Astrocyte of the cerebellum (primary cell): ENCODE measurements around the gene SLC13A5.
A peak's percentile ranks its signal among the peaks of the same experiment; 100 is the strongest.

Source experiments
- DNase-seq: peaks from one replicate; pipeline ENCODE4 v3.0.0-alpha.2; 2011; ENCODE audit warnings: low read depth
- H3K4me3 ChIP-seq: 2 replicates; pipeline ENCODE4 v1.5.1; 2011; ENCODE audit warnings: mild to moderate bottlenecking, low read depth, low read length, moderate library complexity
- in situ Hi-C: cut with HindIII; loops from 2 replicates; pipeline ENCODE4 v1.10.0; 2017; ENCODE audit warnings: low sequenced_read_pairs
- TF ChIP-seq, protein P1 (sequence below): IDR thresholded peaks from 2 replicates; pipeline ENCODE4 v1.5.1; 2012; ENCODE audit warnings: low read length, low read depth, moderate library complexity, mild to moderate bottlenecking; ENCODE audit errors: missing control alignments

The SLC13A5 gene

DNA sequence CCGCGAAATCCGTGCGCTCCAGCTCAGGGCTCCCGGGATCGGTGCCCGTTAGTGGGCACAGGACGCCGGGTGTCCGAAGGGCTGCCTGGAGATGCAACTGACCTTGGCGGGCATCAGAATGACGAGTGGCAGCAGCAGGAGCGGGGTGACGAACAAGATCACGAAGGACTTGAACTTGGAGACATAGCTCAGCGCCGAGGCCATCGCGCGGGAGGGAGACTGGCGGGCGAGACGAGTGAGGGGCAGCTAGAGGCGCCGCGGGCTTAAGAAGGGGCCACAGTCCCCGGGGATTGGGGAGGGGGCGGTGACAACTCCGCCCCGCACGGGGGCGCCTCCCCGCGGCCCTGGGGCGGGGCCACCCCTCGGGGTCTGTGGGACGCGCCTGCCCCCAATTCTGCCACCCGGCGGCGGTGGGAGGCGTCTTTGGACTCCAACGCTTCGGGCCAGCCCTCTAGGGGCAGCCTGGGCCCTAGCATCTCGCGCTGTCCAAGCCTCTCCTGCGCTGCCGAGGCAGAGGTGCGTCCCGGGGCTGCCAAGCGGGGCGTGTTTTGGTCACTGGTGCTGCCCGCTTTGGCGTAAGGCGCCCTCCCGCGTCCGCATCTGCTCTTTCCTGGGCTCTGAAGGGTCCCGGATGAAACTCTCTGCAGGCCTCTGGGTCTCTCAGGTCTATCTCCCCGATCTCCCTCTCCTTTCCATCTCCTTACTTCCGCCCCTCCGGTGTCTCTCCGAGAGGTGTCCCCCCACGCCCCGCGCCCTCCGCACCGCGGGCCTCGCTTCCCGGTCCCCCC is at the start of gene SLC13A5:
TSS of gene SLC13A5 (minus strand) at position 240 of the 788 bp plus-strand sequence. CDS start at position 204, 36 bp downstream.
- in situ Hi-C loops = no loop called here
- TF ChIP-seq, protein P1, sequence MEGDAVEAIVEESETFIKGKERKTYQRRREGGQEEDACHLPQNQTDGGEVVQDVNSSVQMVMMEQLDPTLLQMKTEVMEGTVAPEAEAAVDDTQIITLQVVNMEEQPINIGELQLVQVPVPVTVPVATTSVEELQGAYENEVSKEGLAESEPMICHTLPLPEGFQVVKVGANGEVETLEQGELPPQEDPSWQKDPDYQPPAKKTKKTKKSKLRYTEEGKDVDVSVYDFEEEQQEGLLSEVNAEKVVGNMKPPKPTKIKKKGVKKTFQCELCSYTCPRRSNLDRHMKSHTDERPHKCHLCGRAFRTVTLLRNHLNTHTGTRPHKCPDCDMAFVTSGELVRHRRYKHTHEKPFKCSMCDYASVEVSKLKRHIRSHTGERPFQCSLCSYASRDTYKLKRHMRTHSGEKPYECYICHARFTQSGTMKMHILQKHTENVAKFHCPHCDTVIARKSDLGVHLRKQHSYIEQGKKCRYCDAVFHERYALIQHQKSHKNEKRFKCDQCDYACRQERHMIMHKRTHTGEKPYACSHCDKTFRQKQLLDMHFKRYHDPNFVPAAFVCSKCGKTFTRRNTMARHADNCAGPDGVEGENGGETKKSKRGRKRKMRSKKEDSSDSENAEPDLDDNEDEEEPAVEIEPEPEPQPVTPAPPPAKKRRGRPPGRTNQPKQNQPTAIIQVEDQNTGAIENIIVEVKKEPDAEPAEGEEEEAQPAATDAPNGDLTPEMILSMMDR = peak; percentile 52
- DNase-seq = no peak
- peak within 1 kb of the TSS; percentile 26 for H3K4me3 ChIP-seq

- in situ Hi-C loops = no loop called here
- no peak overlapping the region for H3K4me3 ChIP-seq
- no peak for DNase-seq
- TF ChIP-seq, protein P1 = no peak
Measured at GRCh38 chr17:6761779-6762178, 48.6 kb upstream of the SLC13A5 start.

DNA sequence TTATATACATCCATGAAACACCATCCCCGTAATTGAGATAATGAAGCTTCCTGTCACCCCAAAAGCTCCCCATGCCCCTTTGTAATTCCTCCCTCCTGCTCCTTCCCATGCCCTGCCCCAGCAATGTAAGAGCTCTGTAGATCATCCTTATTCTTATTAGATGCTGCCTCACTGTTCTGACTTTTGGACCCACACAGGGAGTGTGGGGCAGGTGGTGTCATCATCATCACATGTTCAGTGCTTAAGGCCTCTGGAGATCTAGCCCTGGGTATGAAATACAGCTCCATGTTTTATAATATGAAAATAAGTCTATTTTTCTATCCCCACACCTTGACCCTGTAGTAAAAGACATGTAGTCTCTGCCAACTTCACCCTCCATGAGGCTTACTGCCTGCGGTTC is 44.6 kb upstream of the SLC13A5 start:
- TF ChIP-seq, protein P1 = no peak
- no peak for DNase-seq
- in situ Hi-C loops = no loop called here
- no peak overlapping the region for H3K4me3 ChIP-seq

- TF ChIP-seq, protein P1 = no peak
- H3K4me3 ChIP-seq = peak overlapping the region; percentile 12
- no peak for DNase-seq
- in situ Hi-C loops = no loop called here
Measured at GRCh38 chr17:6756425-6757031, 43.4 kb upstream of the SLC13A5 start.

DNA sequence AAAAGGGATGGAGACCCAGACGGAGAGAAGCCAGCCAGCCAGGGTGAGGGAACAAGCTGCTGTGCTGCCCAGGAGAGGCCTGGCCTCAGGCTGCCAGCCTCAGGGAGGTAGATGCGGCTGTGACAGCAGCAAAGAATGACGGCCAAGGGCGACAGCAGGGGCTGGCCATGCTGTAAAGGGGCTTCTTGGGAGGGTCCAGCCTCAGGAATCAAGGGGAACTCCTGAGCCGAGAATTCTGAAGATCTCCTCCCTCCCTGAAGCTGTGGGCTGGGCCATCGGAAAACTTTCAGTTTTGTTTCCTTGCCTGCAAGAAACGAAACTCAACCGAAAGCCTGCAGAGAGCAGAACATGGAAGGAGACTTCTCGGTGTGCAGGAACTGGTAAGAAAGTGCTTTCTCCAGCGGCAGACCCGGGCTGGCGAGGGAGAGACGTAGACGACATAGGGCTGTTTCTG is 42.6 kb upstream of the SLC13A5 start, which contains the start of gene XAF1:
TSS of gene XAF1 (plus strand) at position 316 of the 454 bp plus-strand sequence. CDS start at position 349, 33 bp downstream.
- H3K4me3 ChIP-seq = peak within 1 kb of the TSS; percentile 12
- TF ChIP-seq, protein P1 = no peak
- in situ Hi-C loops = no loop called here
- DNase-seq = no peak

DNA sequence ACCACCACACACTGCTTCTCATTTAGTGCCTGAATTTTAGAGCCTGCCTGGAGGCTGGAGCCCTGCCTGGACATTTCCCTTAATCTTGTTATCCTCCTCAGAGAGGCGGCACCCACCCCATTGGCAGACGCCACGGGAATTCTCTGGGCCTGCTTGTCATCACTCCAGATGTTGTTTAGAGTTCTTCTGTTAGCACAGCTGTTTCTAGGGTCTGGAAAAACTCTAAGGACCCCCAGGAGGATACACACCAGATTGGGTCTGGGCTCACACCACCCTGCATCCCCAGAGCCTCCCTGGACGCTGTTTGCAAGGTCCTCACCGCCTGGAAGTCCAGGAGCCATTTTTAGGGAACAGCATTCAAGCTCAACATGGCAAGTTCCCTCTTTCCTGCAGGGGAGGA is 42.1 kb upstream of the SLC13A5 start:
- DNase-seq = no peak
- TF ChIP-seq, protein P1 = no peak
- in situ Hi-C loops = no loop called here
- H3K4me3 ChIP-seq = no peak overlapping the region
